SH-SY5Y (cell line): ENCODE results near the gene DISC1.

Experiments
- GATA2 ChIP-seq: IDR thresholded peaks from 2 replicates; pipeline ENCODE4 v1.6.1; 2011; ENCODE audit warnings: mild to moderate bottlenecking, low read depth, low read length
- GATA3 ChIP-seq: IDR thresholded peaks from 2 replicates; pipeline ENCODE4 v1.6.1; 2011; ENCODE audit warnings: low read depth, mild to moderate bottlenecking, low read length, moderate library complexity

The DISC1 gene

GRCh38 chr1:231776757-231777062, 150.1 kb downstream of the DISC1 start:
- TF ChIP-seq GATA2 (no peak), GATA3 (no peak)

- TF ChIP-seq GATA3: no peak
- no peak for TF ChIP-seq GATA2
Measured at GRCh38 chr1:231778009-231778719, 151.6 kb downstream of the DISC1 start.

DNA sequence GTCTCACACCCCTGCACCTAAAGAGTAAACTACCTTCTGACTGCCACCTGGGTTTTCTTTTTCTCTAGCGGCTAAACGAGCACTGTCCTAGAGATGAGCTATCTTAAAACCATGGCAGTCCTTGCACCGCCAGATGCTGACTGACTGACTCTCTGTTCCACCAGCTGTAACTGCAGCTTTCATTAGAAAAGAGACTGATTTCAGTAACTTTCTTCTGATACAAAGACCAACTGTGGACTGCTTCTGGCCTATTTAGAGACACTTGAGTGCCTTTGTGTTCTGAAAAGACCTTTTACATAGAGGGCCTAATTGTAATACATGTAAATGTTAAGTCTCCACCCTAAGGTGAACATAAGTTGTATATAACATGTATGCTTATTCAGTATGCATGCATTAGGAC, 152.5 kb downstream of the DISC1 start:
- no peak for TF ChIP-seq GATA2
- no peak for TF ChIP-seq GATA3

DNA sequence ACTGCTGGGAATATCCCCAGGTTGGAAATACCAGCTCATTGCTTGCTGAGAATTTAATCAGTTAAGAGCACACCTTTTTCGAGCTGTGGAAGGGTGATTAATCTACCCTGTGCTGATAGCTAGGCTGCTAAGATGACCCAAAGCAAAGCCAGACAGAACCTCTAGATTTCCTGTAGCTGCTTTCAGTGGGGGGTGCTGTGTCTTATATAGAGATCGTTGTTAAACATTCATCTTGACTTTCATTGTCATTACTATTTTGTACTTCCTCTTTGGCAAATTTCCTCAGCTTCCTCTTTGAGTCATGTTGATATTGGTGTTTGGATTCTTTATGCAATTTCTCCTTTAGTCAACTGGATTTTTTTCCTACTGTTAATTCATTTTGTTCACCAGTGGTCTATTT, 155.3 kb downstream of the DISC1 start:
- no peak for TF ChIP-seq GATA2
- no peak for TF ChIP-seq GATA3

GRCh38 chr1:231786126-231786525, 159.5 kb downstream of the DISC1 start:
- no peak for TF ChIP-seq GATA2
- TF ChIP-seq GATA3: no peak

- TF ChIP-seq GATA3: no peak
- no peak for TF ChIP-seq GATA2
Measured at GRCh38 chr1:231792634-231793033, 166.0 kb downstream of the DISC1 start.

GRCh38 chr1:231793893-231794292, 167.3 kb downstream of the DISC1 start:
- TF ChIP-seq GATA3: no peak
- TF ChIP-seq GATA2: no peak

DNA sequence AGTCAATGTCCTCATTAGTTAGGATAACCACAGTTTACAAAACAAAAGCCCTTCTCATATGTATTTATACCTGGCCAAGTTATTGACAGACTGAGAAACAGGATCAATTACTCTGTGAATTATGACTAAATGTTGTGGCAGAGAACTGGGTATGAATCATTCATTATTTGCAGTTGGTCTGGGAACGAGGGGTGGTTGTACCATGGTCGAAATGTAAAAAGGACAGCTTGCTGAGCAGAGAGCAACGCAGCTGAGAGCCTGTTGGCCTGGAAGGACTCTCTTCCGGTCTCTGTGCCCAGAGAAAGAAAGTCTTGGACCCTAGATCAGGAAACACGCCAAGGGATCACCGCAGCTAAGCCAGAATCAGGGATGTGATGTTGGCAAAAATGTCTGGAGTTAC, 169.6 kb downstream of the DISC1 start:
- TF ChIP-seq GATA2 (no peak), GATA3 (no peak)

- TF ChIP-seq GATA3 (no peak), GATA2 (no peak)
Measured at GRCh38 chr1:231799363-231799986, 172.9 kb downstream of the DISC1 start.

DNA sequence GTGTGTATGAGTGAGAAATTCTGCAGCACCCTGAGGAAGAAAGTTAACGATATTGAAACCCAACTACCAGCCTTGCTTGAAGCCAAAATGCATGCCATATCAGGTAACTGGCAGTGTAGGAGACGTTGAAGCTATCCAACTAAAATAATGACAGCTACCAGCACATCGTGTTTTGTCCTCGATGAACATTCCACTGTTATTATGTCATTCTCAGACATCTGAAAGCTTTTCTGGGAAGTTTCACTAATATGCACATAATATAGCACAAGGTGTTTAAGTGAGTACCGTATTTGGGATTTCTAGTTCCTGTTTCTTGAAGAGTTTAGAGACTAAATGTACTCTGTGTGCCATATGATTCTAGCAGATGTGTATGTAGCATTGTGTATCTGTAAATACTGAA, 173.5 kb downstream of the DISC1 start:
- TF ChIP-seq GATA2 (no peak), GATA3 (no peak)

- TF ChIP-seq GATA2 (no peak), GATA3 (no peak)
Measured at GRCh38 chr1:231801042-231801585, 174.5 kb downstream of the DISC1 start.

- TF ChIP-seq GATA3: no peak
- no peak for TF ChIP-seq GATA2
Measured at GRCh38 chr1:231803353-231803752, 176.8 kb downstream of the DISC1 start.

DNA sequence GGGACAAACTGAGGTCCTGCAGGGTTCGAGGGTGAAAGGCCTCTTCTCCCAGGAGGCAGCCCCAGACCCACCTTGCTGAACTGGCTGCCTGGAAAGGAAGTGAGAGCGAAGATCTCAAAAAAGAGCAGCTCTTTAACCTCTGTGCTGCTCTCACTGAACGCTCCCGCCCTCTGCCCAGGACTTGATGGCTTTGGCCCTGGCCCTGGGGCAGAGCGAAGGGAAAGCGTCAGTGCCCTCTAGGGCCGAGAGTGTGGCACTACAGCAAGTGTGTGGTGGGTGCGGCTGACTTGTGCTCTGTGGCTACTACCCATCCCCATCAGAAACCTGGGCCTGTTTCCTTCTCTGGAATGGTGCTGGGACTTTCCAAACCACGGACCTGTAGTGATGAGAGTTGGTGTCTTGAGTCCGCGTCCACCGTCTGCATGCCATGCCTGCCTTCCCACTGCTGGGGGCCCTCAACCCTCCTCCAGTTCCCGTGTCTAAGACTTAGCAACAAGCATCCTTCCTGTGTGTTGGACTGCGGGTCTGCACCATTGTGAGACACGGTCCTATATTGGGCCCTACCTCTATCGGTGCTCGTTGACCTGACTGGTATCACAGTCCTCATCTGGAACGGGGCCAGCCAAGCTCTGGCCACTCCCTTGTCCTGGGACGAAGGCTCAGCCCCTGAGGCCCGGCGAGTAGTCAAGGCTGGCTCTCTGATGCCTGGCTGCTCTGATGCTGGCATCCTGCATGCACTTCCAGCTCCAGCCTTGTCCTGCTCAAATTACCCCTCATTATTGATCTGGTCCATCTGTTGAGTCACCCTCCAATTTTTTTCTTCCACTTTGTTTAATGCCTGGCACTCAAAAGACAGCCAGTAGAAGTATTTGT, 180.3 kb downstream of the DISC1 start:
- TF ChIP-seq GATA3 (no peak), GATA2 (no peak)

- TF ChIP-seq GATA2 (no peak), GATA3 (no peak)
Measured at GRCh38 chr1:231807541-231807940, 181.0 kb downstream of the DISC1 start.
